ENCODE data around the gene LAMA1.

- TF ChIP-seq POLR2A (IDR thresholded peaks at IDR 0.05; ENCODE audit: low read depth, low read length) (no peak), SPI1 (IDR thresholded peaks at IDR 0.05; ENCODE audit: low read depth, low read length) (no peak), TAF1 (IDR thresholded peaks at IDR 0.05; ENCODE audit: low read depth, low read length) (no peak), POU2F2 (IDR thresholded peaks at IDR 0.05; ENCODE audit: low read depth, low read length) (no peak)
Observed at GRCh38 chr18:7056026-7056425, 61.6 kb downstream of the LAMA1 start.

All from GM12891 (cell line).